A549 (cell line): ENCODE results near the gene TSHZ3. TPM values are rescaled to one million over a fixed set of nuclear protein-coding genes. Genes with fewer than 3 reads are reported as not detected.

Source experiments
- ATAC-seq, 2 experiments: fragments of 200-7000 bp in 1 of 2; fragments of >200 bp in 1 of 2; cut with Nextera tagmentation in 1 of 2; cut with Tn5 transposase in 1 of 2; 3 replicates each; pipeline versions ENCODE4 v1.8.0 to v1.9.1; 2018 to 2020; ENCODE audit warnings: mild to moderate bottlenecking in 1 of 2, moderate library complexity in 1 of 2
- CTCF ChIA-PET: fragments of 300-600 bp; sonication (Branson Sonifier 250); formaldehyde crosslinking; extraction: SDS; loops from one replicate; lab custom pipeline; 2021; ENCODE audit warnings: antibody characterized with exemption, inconsistent platforms; lab: Yijun Ruan, JAX
- POLR2A ChIA-PET: fragments of 350-600 bp; formaldehyde crosslinking; extraction: SDS; loops from one replicate; lab custom pipeline; 2021; ENCODE audit warnings: antibody characterized with exemption, inconsistent platforms; lab: Yijun Ruan, JAX
- DNase-seq, 2 experiments: peaks; one replicate each; pipeline versions ENCODE4 v3.0.0 to v3.0.0-alpha.2; 2011 to 2016; ENCODE audit warnings: low read depth in 1 of 2, low spot score in 1 of 2
- FAIRE-seq: peaks from 2 replicates; lab custom pipeline; 2011; peaks lifted over from hg19 to GRCh38; lab: Jason Lieb, UNC
- H3K27ac ChIP-seq, 2 experiments: fragments of >200 bp; sonication (Bioruptor Twin); formaldehyde crosslinking; 3 replicates each; pipeline ENCODE4 v1.5.1; 2016 to 2017
- H3K4me1 ChIP-seq: fragments of >200 bp; sonication (Bioruptor Twin); formaldehyde crosslinking; 3 replicates; pipeline ENCODE4 v1.6.1; 2016
- H3K4me2 ChIP-seq: fragments of >200 bp; sonication (Bioruptor Twin); formaldehyde crosslinking; 3 replicates; pipeline ENCODE4 v1.6.1; 2016
- H3K4me3 ChIP-seq: fragments of >200 bp; sonication (Bioruptor Twin); formaldehyde crosslinking; 3 replicates; pipeline ENCODE4 v1.5.1; 2016
- H3K9me3 ChIP-seq: fragments of >200 bp; sonication (Bioruptor Twin); formaldehyde crosslinking; 3 replicates; pipeline ENCODE4 v1.6.1; 2016
- CBX2 ChIP-seq: fragments of 200-600 bp; sonication (generic); IDR thresholded peaks from 2 replicates; pipeline ENCODE4 v1.6.1; 2016; ENCODE audit warnings: low read depth, mild to moderate bottlenecking, borderline replicate concordance
- CEBPB ChIP-seq, 2 experiments: fragments of >200 bp in 1 of 2; sonication (Bioruptor Twin) in 1 of 2; formaldehyde crosslinking in 1 of 2; IDR thresholded peaks; 2 replicates each; pipeline ENCODE4 v1.6.1; 2012 to 2016
- CHD2 ChIP-seq: fragments of 150-350 bp; IDR thresholded peaks from 2 replicates; pipeline ENCODE4 v1.6.1; 2014; ENCODE audit warnings: low read length; ENCODE audit not compliant: partially characterized antibody
- CHD4 ChIP-seq: fragments of 200-600 bp; sonication (generic); IDR thresholded peaks from 2 replicates; pipeline ENCODE4 v1.6.1; 2016; ENCODE audit warnings: antibody characterized with exemption, mild to moderate bottlenecking, borderline replicate concordance
- EHMT2 ChIP-seq: fragments of 200-600 bp; sonication (generic); IDR thresholded peaks from 2 replicates; pipeline ENCODE4 v1.6.1; 2016; ENCODE audit warnings: antibody characterized with exemption, low read depth, mild to moderate bottlenecking, moderate library complexity
- ELK1 ChIP-seq: fragments of 150-350 bp; IDR thresholded peaks from 2 replicates; pipeline ENCODE4 v1.6.1; 2014; ENCODE audit warnings: low read depth, mild to moderate bottlenecking, low read length
- ESRRA ChIP-seq: fragments of 150-350 bp; IDR thresholded peaks from 2 replicates; pipeline ENCODE4 v1.6.1; 2014; ENCODE audit warnings: mild to moderate bottlenecking, low read length, borderline replicate concordance
- JUNB ChIP-seq: fragments of >200 bp; sonication (Bioruptor Twin); formaldehyde crosslinking; IDR thresholded peaks from 2 replicates; pipeline ENCODE4 v1.6.1; 2016
- KDM5A ChIP-seq: fragments of 200-600 bp; sonication (generic); IDR thresholded peaks from 2 replicates; pipeline ENCODE4 v1.6.1; 2016; ENCODE audit warnings: antibody characterized with exemption, mild to moderate bottlenecking
- NFE2L2 ChIP-seq: fragments of 150-350 bp; conservative IDR thresholded peaks from 2 replicates; pipeline ENCODE4 v1.6.1; 2014; ENCODE audit warnings: low read length
- NR3C1 ChIP-seq: fragments of >200 bp; sonication (Bioruptor Twin); formaldehyde crosslinking; IDR thresholded peaks from 3 replicates; pipeline ENCODE4 v1.6.1; 2017
- POLR2A ChIP-seq: IDR thresholded peaks from 2 replicates; pipeline ENCODE4 v1.6.1; 2012; ENCODE audit warnings: mild to moderate bottlenecking, low read length
- RCOR1 ChIP-seq: fragments of 150-350 bp; IDR thresholded peaks from 2 replicates; pipeline ENCODE4 v1.6.1; 2014; ENCODE audit warnings: antibody characterized with exemption, low read length, low read depth
- RFX5 ChIP-seq: fragments of 450-650 bp; IDR thresholded peaks from 2 replicates; pipeline ENCODE4 v1.7.1; 2014; ENCODE audit warnings: antibody characterized with exemption, mild to moderate bottlenecking, moderate library complexity
- RNF2 ChIP-seq: fragments of 200-600 bp; sonication (generic); IDR thresholded peaks from 2 replicates; pipeline ENCODE4 v1.6.1; 2016; ENCODE audit warnings: low read depth, mild to moderate bottlenecking, antibody characterized with exemption, moderate library complexity, borderline replicate concordance
- TFCP2L1 ChIP-seq: fragments of 250-450 bp; sonication (Bioruptor Pico); IDR thresholded peaks from 2 replicates; pipeline ENCODE4 v1.5.0; 2021; ENCODE audit warnings: mild to moderate bottlenecking
- ZFP36 ChIP-seq: fragments of 450-650 bp; IDR thresholded peaks from 2 replicates; pipeline ENCODE4 v1.6.1; 2014; ENCODE audit warnings: borderline replicate concordance; ENCODE audit not compliant: partially characterized antibody
- ZNF302 ChIP-seq: fragments of 250-450 bp; sonication (Bioruptor Pico); IDR thresholded peaks from 2 replicates; pipeline ENCODE4 v1.9.0; 2021; ENCODE audit warnings: inconsistent platforms, mild to moderate bottlenecking, moderate library complexity
- WGBS: methylation state at CpG from one replicate; pipeline ENCODE4 v1.1.6; 2017; ENCODE audit errors: missing lambda C conversion rate; 5-methylcytosine and 5-hydroxymethylcytosine counted together
- polyA plus RNA-seq, 4 experiments: library from polyadenylated mRNA; depleted of rRNA in 3 of 4; stranded (reverse); fragments of >200 nt; fragmentation: RNase III in 1 of 4; extraction: RNeasy Plus Mini Kit Qiagen cat#74134 plus additional on column Dnase treatment in 1 of 4; gene quantifications; 2 replicates in 3 of 4; 3 replicates in 1 of 4; pipeline ENCODE4 v1.2.3, GENCODE V29; 2011 to 2017
- TF ChIP-seq, protein P1 (sequence below): fragments of 200-600 bp; sonication (generic); IDR thresholded peaks from 2 replicates; pipeline ENCODE4 v1.6.1; 2016; ENCODE audit warnings: antibody characterized with exemption, mild to moderate bottlenecking, moderate library complexity
- TF ChIP-seq, protein P2 (sequence below): IDR thresholded peaks from 2 replicates; pipeline ENCODE4 v1.6.1; 2012; ENCODE audit warnings: low read depth, borderline replicate concordance
- TF ChIP-seq, protein P3 (sequence below): IDR thresholded peaks from 2 replicates; pipeline ENCODE4 v1.6.1; 2012
- TF ChIP-seq, protein P4 (sequence below): fragments of 250-450 bp; sonication (Bioruptor Pico); IDR thresholded peaks from 2 replicates; pipeline ENCODE4 v1.5.0; 2021; ENCODE audit warnings: mild to moderate bottlenecking, moderate library complexity, borderline replicate concordance

The TSHZ3 gene
- polyA plus RNA-seq, 2 of the 4 experiments (the other 2 are of a cell fraction) = 0.92 to 2.0 TPM

- H3K4me3 ChIP-seq = no peak overlapping the region
- ChIA-PET CTCF (interaction anchor here (0.6 to 1.1 kb wide), 2 partner anchors 16 to 55 kb away, joined by 3 to 4 read pairs; no protein-coding TSS in a partner anchor), POLR2A (no interaction called here)
- FAIRE-seq = no peak
- WGBS = 58% methylated on average over 7 of the region's 7 CpGs
- H3K9me3 ChIP-seq = no peaks in the 10 kb centered on the region
- H3K4me2 ChIP-seq = no peak overlapping the region
- TF ChIP-seq CHD2 (no peak), CEBPB (IDR thresholded peaks at IDR 0.05) (no peak), TFCP2L1 (CRISPR knock-in tag) (no peak)
- H3K27ac ChIP-seq = no peak overlapping the region
- no peak for ATAC-seq
- H3K4me1 ChIP-seq = no peaks in the 10 kb centered on the region
- DNase-seq = no peak
These were observed 64.6 kb downstream of the TSHZ3 start for GRCh38 chr19:31284621-31285020.

GRCh38 chr19:31283701-31284100, 65.5 kb downstream of the TSHZ3 start:
- Histone ChIP-seq H3K9me3 (no peaks in the 10 kb centered on the region), H3K4me2 (no peak overlapping the region), H3K4me1 (no peaks in the 10 kb centered on the region), H3K4me3 (no peak overlapping the region), H3K27ac (no peak overlapping the region)
- no peak for FAIRE-seq
- no peak for ATAC-seq
- WGBS = 52% methylated on average over 8 of the region's 8 CpGs
- CTCF ChIA-PET = interaction anchor here (0.6 to 0.8 kb wide), 2 partner anchors 56 to 214 kb away, joined by 3 read pairs; no protein-coding TSS in a partner anchor
- TF ChIP-seq POLR2A (no peak), KDM5A (no peak), ZFP36 (no peak)
- TF ChIP-seq, protein P1, sequence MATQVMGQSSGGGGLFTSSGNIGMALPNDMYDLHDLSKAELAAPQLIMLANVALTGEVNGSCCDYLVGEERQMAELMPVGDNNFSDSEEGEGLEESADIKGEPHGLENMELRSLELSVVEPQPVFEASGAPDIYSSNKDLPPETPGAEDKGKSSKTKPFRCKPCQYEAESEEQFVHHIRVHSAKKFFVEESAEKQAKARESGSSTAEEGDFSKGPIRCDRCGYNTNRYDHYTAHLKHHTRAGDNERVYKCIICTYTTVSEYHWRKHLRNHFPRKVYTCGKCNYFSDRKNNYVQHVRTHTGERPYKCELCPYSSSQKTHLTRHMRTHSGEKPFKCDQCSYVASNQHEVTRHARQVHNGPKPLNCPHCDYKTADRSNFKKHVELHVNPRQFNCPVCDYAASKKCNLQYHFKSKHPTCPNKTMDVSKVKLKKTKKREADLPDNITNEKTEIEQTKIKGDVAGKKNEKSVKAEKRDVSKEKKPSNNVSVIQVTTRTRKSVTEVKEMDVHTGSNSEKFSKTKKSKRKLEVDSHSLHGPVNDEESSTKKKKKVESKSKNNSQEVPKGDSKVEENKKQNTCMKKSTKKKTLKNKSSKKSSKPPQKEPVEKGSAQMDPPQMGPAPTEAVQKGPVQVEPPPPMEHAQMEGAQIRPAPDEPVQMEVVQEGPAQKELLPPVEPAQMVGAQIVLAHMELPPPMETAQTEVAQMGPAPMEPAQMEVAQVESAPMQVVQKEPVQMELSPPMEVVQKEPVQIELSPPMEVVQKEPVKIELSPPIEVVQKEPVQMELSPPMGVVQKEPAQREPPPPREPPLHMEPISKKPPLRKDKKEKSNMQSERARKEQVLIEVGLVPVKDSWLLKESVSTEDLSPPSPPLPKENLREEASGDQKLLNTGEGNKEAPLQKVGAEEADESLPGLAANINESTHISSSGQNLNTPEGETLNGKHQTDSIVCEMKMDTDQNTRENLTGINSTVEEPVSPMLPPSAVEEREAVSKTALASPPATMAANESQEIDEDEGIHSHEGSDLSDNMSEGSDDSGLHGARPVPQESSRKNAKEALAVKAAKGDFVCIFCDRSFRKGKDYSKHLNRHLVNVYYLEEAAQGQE = no peak
- POLR2A ChIA-PET = no interaction called here
- no peak for DNase-seq

GRCh38 chr19:31282346-31282745, 66.9 kb downstream of the TSHZ3 start:
- TF ChIP-seq RFX5 = no peak
- no peak for TF ChIP-seq ESRRA
- TF ChIP-seq RNF2 = no peak
- TF ChIP-seq CHD2 = no peak
- TF ChIP-seq ZNF302 (CRISPR knock-in tag) = no peak
- TF ChIP-seq NFE2L2 = no peak
- no peak for TF ChIP-seq ELK1
- TF ChIP-seq, protein P2, sequence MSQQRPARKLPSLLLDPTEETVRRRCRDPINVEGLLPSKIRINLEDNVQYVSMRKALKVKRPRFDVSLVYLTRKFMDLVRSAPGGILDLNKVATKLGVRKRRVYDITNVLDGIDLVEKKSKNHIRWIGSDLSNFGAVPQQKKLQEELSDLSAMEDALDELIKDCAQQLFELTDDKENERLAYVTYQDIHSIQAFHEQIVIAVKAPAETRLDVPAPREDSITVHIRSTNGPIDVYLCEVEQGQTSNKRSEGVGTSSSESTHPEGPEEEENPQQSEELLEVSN = no peak
- no peak for TF ChIP-seq KDM5A
- TF ChIP-seq CHD4 = no peak
- TF ChIP-seq EHMT2 = no peak
- TF ChIP-seq, protein P3, sequence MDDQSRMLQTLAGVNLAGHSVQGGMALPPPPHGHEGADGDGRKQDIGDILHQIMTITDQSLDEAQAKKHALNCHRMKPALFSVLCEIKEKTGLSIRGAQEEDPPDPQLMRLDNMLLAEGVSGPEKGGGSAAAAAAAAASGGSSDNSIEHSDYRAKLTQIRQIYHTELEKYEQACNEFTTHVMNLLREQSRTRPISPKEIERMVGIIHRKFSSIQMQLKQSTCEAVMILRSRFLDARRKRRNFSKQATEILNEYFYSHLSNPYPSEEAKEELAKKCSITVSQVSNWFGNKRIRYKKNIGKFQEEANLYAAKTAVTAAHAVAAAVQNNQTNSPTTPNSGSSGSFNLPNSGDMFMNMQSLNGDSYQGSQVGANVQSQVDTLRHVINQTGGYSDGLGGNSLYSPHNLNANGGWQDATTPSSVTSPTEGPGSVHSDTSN = no peak
- TF ChIP-seq, protein P4, sequence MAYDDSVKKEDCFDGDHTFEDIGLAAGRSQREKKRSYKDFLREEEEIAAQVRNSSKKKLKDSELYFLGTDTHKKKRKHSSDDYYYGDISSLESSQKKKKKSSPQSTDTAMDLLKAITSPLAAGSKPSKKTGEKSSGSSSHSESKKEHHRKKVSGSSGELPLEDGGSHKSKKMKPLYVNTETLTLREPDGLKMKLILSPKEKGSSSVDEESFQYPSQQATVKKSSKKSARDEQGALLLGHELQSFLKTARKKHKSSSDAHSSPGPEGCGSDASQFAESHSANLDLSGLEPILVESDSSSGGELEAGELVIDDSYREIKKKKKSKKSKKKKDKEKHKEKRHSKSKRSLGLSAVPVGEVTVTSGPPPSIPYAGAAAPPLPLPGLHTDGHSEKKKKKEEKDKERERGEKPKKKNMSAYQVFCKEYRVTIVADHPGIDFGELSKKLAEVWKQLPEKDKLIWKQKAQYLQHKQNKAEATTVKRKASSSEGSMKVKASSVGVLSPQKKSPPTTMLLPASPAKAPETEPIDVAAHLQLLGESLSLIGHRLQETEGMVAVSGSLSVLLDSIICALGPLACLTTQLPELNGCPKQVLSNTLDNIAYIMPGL (CRISPR knock-in tag) = no peak
- TF ChIP-seq JUNB = no peak
- TF ChIP-seq CBX2 = no peak
- TF ChIP-seq NR3C1 = no peak
- no peak for TF ChIP-seq RCOR1
- no peak for TF ChIP-seq ZFP36
- WGBS = 41% methylated on average over 4 of the region's 4 CpGs
- FAIRE-seq (no peak), ATAC-seq (no peak), DNase-seq (no peak)
- Histone ChIP-seq H3K4me1 (no peaks in the 10 kb centered on the region), H3K9me3 (no peaks in the 10 kb centered on the region), H3K27ac (no peak overlapping the region), H3K4me3 (no peak overlapping the region), H3K4me2 (no peak overlapping the region)
- ChIA-PET CTCF (no interaction called here), POLR2A (no interaction called here)
